OCI-LY1 (cell line): ENCODE data around the gene ARHGAP6.

Experiments used
- EZH2 ChIP-seq: fragments of 200-600 bp; sonication (generic), shearing (Covaris generic); IDR thresholded peaks from 2 replicates; pipeline ENCODE4 v1.8.0; 2017; ENCODE audit warnings: borderline replicate concordance, mixed run types, mild to moderate bottlenecking, antibody characterized with exemption, low read length, moderate library complexity, mixed read lengths
- TF ChIP-seq, protein P1 (sequence below): fragments of 200-600 bp; sonication (generic), shearing (Covaris generic); IDR thresholded peaks from 2 replicates; pipeline ENCODE4 v1.5.1; 2017; ENCODE audit warnings: mild to moderate bottlenecking, antibody characterized with exemption, low read length, moderate library complexity, mixed read lengths

DNA sequence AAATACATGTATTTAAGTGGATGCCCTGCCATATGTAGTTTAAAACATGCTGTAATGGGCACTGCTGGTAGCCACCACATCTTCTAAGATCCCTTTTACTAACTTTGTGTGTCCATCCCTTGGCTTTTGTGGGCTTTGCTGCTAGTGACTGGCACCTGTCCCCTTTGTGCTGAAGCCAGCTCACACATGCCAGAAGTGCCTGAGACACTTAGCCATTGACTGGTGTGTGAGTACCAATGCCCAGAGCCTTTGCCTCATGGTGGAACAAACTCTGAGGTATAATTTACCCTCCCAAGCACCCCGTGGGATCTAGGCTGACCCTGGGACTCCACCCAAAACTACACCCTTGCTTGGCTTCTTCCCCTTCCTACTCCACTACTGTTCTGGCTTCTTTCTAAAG lies 33.0 kb downstream of the ARHGAP6 start:
- TF ChIP-seq EZH2 = no peak
- TF ChIP-seq, protein P1, sequence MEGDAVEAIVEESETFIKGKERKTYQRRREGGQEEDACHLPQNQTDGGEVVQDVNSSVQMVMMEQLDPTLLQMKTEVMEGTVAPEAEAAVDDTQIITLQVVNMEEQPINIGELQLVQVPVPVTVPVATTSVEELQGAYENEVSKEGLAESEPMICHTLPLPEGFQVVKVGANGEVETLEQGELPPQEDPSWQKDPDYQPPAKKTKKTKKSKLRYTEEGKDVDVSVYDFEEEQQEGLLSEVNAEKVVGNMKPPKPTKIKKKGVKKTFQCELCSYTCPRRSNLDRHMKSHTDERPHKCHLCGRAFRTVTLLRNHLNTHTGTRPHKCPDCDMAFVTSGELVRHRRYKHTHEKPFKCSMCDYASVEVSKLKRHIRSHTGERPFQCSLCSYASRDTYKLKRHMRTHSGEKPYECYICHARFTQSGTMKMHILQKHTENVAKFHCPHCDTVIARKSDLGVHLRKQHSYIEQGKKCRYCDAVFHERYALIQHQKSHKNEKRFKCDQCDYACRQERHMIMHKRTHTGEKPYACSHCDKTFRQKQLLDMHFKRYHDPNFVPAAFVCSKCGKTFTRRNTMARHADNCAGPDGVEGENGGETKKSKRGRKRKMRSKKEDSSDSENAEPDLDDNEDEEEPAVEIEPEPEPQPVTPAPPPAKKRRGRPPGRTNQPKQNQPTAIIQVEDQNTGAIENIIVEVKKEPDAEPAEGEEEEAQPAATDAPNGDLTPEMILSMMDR = no peak
